CD4-positive, alpha-beta T cell treated with Interleukin-21 for 1 hour (primary cell): ENCODE measurements around the gene ZNF92.
"Not testable (repeated sequence)": the region's sequence is repeated elsewhere in the genome, so short reads cannot be mapped to it uniquely, and the experiment has no call there.

Experiments
- DNase-seq: peaks from one replicate; pipeline ENCODE4 v3.0.0-alpha.2; 2020

ZNF92 gene

GRCh38 chr7:65429642-65430343 is 56.1 kb downstream of the ZNF92 start:
- no peak for DNase-seq

- no peak for DNase-seq
Measured at GRCh38 chr7:65430344-65431186, 56.9 kb downstream of the ZNF92 start.

GRCh38 chr7:65434307-65434706 is 60.7 kb downstream of the ZNF92 start:
- no peak for DNase-seq

GRCh38 chr7:65436163-65436562 is 62.5 kb downstream of the ZNF92 start:
- DNase-seq = no peak

- no peak for DNase-seq
Measured at GRCh38 chr7:65438598-65438997, 64.9 kb downstream of the ZNF92 start.

GRCh38 chr7:65441010-65441409 is 67.4 kb downstream of the ZNF92 start:
- no peak for DNase-seq

- DNase-seq = no peak
Measured at GRCh38 chr7:65444205-65444842, 70.7 kb downstream of the ZNF92 start.

GRCh38 chr7:65444899-65445823 is 71.5 kb downstream of the ZNF92 start:
- DNase-seq = no peak

- not testable (repeated sequence) for DNase-seq
Measured at GRCh38 chr7:65447041-65447440, 73.4 kb downstream of the ZNF92 start.

- DNase-seq = no peak
Measured at GRCh38 chr7:65448816-65449504, 75.3 kb downstream of the ZNF92 start.

- no peak for DNase-seq
Measured at GRCh38 chr7:65449505-65449852, 75.8 kb downstream of the ZNF92 start.
